AG08395 (cell line): ENCODE data around the gene NKAIN4.

Source experiments
- DNase-seq: peaks from one replicate; pipeline ENCODE4 v3.0.0; 2012; ENCODE audit warnings: mixed read lengths, low spot score

NKAIN4 gene

GRCh38 chr20:63287697-63288580, 33.7 kb upstream of the NKAIN4 start:
- no peak for DNase-seq

- no peak for DNase-seq
These were observed 32.8 kb upstream of the NKAIN4 start for GRCh38 chr20:63286781-63287696.

- no peak for DNase-seq
These were observed 31.7 kb upstream of the NKAIN4 start for GRCh38 chr20:63285636-63286615.

GRCh38 chr20:63284981-63285524, 30.8 kb upstream of the NKAIN4 start:
- DNase-seq, result no peak

GRCh38 chr20:63284544-63284949, 30.3 kb upstream of the NKAIN4 start:
- no peak for DNase-seq

- no peak for DNase-seq
These were observed 29.8 kb upstream of the NKAIN4 start for GRCh38 chr20:63284083-63284440.

DNA sequence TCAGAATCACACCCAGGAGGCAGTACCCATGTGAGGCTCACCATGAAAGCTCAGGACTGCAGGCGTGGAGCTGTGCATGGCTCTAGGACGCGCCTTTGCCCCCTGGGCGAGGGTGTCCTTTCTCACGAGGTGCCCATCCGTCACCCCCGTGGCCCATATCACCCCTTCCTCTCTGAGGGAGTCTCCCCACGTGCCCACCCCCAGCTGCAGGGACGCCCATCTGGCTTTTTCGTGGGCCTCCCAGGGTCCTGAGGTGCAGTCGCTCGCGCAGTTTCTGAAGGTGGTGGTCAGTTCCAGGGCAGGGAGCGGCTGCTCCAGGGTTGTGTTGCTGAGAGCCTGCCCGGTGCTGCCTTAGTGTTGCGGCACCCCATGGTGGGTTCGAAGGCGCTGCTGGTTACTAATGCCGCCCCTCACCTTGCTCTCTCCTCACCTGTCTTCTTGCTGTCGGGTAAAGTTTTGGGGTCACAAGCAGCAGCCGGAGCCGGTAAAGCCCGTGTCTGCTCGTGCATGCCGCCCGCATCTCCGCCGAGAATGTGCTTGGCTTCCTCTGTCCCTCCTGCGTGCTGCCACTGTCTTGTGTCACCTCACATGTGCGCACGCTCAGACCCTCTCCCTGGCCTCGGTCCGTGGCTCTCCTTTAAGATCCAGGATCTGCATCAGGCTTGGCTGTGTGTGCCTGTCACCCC, 29.3 kb upstream of the NKAIN4 start:
- DNase-seq, result no peak

- no peak for DNase-seq
These were observed 28.7 kb upstream of the NKAIN4 start for GRCh38 chr20:63282946-63283345.

DNA sequence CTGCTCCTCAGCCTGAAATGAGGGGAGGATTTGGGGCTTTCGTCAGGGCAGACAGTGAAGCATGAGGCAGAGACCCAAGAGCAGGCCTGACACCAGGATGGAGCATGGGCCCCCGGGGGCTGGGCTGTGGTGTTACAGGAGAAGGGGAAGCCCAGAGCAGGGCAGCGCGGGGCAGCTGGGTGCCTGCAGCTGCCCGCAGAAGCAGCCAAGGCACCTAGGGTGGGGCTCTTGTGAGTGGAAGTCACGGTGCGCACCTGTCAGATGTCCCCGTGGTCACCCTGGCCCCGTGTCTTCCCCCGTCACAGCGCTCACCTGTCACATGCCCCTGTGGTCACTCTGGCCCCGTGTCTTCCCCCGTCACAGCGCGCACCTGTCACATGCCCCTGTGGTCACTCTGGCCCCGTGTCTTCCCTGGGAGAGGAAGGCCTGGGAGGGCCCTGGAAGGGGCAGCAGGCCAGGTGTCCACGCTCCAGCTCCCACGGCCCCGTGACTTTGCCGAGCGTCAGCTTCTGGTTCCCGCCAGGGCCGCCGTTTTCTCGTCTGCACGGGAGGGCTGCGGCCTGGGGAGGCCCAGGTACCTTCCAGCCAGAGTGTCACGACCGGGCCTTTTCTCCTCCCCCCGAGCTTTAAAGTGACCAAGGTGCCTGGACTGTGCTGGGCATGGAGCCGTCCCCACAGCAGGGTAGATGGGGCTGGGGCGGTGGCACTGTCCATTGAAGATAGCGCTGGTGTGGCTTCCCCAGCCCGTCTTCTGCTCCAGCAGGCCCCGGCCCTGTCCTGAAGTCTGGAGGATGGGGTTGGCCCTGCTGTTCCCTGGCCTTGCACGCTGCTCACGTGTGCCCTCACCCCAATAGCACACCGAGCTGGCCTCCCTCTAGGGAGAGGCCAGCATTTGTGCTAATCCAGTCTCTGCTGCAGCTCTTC, 27.7 kb upstream of the NKAIN4 start:
- no peak for DNase-seq

GRCh38 chr20:63280929-63281545, 26.8 kb upstream of the NKAIN4 start:
- no peak for DNase-seq

DNA sequence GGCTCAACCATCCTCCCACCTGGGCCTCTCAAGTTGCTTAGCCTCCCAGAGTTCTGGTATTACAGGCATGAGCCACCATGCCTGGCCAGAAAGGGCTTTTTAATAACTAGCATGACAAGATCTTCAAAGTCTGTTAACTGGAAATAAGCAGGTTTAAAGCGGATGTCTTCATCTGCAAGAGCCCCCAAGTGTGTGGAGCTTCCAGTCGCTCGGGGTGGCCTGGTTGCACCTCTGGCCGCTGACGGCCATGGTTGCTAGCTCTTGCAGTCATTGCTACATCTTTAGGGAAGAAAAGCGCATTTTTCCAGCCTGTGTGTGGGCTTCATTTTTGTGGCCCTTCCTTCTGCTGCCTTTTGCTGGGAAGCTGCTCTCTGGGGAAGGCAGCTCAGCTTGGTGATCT, 26.1 kb upstream of the NKAIN4 start:
- DNase-seq, result no peak

- no peak for DNase-seq
These were observed 25.7 kb upstream of the NKAIN4 start for GRCh38 chr20:63279931-63280330.

DNA sequence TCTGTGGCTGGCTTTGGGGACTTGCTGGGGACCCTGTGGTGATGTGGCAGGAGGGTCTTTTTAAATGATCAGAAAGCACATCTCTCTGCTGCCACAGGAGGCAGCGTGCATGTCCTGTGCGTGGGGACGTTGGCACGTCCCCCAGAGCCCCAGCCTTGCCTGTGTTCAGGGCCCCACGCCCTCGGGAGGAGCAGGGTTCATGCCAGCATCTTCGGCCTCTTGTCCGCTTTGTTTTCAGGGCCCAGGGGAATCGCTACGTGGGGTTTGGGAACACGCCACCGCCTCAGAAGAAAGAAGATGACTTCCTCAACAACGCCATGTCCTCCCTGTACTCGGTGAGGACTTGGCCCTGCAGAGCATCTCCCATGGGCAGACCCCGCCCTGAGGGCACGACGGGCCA, 24.4 kb upstream of the NKAIN4 start:
- DNase-seq, result no peak

GRCh38 chr20:63277466-63278272, 23.4 kb upstream of the NKAIN4 start:
- no peak for DNase-seq

DNA sequence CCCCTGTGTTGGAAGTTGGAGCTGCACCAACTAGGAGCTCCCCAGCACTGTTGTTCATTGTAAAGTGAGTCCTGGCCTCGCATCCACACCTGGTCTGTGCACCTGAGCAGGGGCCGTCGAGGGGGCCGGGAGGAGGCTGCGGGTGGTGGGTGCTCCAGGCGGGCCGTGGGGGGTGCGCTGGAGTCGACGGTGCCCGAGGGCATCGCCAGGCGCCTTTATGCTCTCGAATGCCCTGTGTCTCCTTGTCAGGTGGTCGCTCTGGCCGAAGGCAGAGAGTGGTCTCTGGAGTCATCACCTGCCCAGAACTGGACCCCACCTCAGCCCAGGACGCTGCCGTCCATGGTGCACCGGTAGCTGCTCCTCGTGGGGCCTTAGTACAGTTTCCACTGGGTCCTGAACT, 22.7 kb upstream of the NKAIN4 start:
- no peak for DNase-seq

GRCh38 chr20:63275825-63276224, 21.6 kb upstream of the NKAIN4 start:
- no peak for DNase-seq

DNA sequence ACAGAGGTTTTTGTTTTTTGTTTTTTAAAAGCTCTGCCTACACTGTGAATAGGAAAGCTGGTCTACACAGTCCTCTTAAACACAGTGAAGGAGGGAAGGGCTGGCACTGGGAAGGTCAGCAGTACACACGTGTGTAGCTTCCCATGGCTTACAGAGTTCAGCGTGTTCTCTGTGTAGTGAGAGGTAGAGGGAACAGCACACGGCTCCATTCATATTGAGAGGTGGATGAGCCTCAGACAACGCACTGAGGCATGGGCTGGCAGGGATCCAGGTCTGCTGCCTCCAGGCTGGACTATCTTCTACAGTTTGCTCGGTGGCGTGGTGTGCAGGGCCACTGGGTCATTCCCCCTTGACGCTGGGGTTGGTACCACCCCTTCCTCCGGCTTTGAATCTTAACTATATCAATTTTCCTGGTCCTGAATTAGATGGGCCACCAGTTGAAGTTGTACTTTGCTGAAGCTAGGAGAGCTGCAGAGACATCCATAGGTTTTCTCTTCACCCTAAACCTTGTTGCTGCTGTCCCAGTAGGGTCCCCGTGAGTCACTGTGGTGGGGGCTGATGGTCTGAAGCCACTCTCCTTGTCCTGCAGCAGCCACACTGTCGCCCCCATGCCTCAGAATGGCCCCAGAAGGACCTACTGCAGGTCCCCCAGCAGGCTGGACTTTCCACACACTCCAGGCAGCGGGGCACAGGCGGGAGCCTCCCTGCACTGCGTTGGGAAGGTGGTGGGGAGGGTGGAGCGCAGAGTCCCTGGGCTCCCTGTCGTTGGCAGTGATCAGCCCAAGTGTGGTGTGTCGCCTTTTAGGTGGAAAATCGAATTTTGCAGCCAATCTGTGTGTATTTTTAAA, 20.3 kb upstream of the NKAIN4 start:
- no peak for DNase-seq
